Measurements from ENCODE around the gene ANKS6.

Gene ANKS6

GRCh38 chr9:98807814-98808195 lies 11.4 kb upstream of the ANKS6 start:
- peak overlapping the region; percentile 15 for H2BK120ac ChIP-seq (ENCODE audit: low read depth, low read length)
- H3K27ac ChIP-seq (ENCODE audit: low read depth, low read length), result no peak overlapping the region
- H4K8ac ChIP-seq (ENCODE audit: low read depth, low read length), result no peak overlapping the region
- H2BK15ac ChIP-seq (replicated peaks; ENCODE audit: low read depth), result no peak overlapping the region
- H3K56ac ChIP-seq (ENCODE audit: low read length), result peak overlapping the region; percentile 80
- DNase-seq, result no peak
- H3K27me3 ChIP-seq (ENCODE audit: insufficient read depth, low read length, poor library complexity), result no peaks in the 10 kb centered on the region
- no peak overlapping the region for H3K23ac ChIP-seq (ENCODE audit: low read length)
- H3K4me1 ChIP-seq (ENCODE audit: control insufficient read depth, low read depth, low read length), result no peaks in the 10 kb centered on the region
- no peak overlapping the region for H4K5ac ChIP-seq (ENCODE audit: low read length)
- WGBS (ENCODE audit: extremely low coverage, insufficient coverage, low lambda C conversion rate), result no CpG with 5 or more reads among the region's 46 CpGs
- no peak overlapping the region for H2BK5ac ChIP-seq (ENCODE audit: low read length)
- H3K79me2 ChIP-seq (ENCODE audit: control insufficient read depth, insufficient read depth, low read length), result no peaks in the 10 kb centered on the region
- H3K9ac ChIP-seq (ENCODE audit: low read length), result peak overlapping the region; percentile 64
- H3K4me3 ChIP-seq (ENCODE audit: low read length), result peak overlapping the region; percentile 41
- H3K4ac ChIP-seq (ENCODE audit: low read depth, low read length), result no peak overlapping the region
- H3K36me3 ChIP-seq (ENCODE audit: control insufficient read depth, insufficient read depth, low read length), result no peaks in the 10 kb centered on the region
- peak overlapping the region; percentile 72 for H3K18ac ChIP-seq (ENCODE audit: low read length)
- H3K4me2 ChIP-seq (ENCODE audit: low read length), result peak overlapping the region; percentile 53
- H2AK5ac ChIP-seq (ENCODE audit: low read length), result no peak overlapping the region
- no peaks in the 10 kb centered on the region for H3K79me1 ChIP-seq (ENCODE audit: low read length)

GRCh38 chr9:98807070-98807813 lies 10.9 kb upstream of the ANKS6 start, which contains the start of gene GALNT12:
Gene GALNT12 (plus strand): TSS chr9:98807670. CDS start chr9:98807699, 29 bp downstream.
- Histone ChIP-seq H3K4me3 (ENCODE audit: low read length) (peak within 1 kb of the TSS; percentile 41), H3K79me2 (ENCODE audit: control insufficient read depth, insufficient read depth, low read length) (no peaks in the 10 kb centered on the region), H2BK5ac (ENCODE audit: low read length) (no peak within 1 kb of the TSS), H4K5ac (ENCODE audit: low read length) (no peak within 1 kb of the TSS), H2BK120ac (ENCODE audit: low read depth, low read length) (peak within 1 kb of the TSS; percentile 15), H3K4me2 (ENCODE audit: low read length) (peak within 1 kb of the TSS; percentile 53), H4K8ac (ENCODE audit: low read depth, low read length) (no peak within 1 kb of the TSS), H3K4me1 (ENCODE audit: control insufficient read depth, low read depth, low read length) (no peaks in the 10 kb centered on the region), H3K4ac (ENCODE audit: low read depth, low read length) (no peak within 1 kb of the TSS), H3K27me3 (ENCODE audit: insufficient read depth, low read length, poor library complexity) (no peaks in the 10 kb centered on the region), H3K56ac (ENCODE audit: low read length) (peak within 1 kb of the TSS; percentile 80), H3K79me1 (ENCODE audit: low read length) (no peaks in the 10 kb centered on the region), H3K27ac (ENCODE audit: low read depth, low read length) (no peak within 1 kb of the TSS), H3K18ac (ENCODE audit: low read length) (peak within 1 kb of the TSS; percentile 72), H2BK15ac (replicated peaks; ENCODE audit: low read depth) (no peak within 1 kb of the TSS), H3K36me3 (ENCODE audit: control insufficient read depth, insufficient read depth, low read length) (no peaks in the 10 kb centered on the region), H3K23ac (ENCODE audit: low read length) (no peak within 1 kb of the TSS), H2AK5ac (ENCODE audit: low read length) (no peak within 1 kb of the TSS), H3K9ac (ENCODE audit: low read length) (peak within 1 kb of the TSS; percentile 64)
- peak; percentile 57 for DNase-seq
- WGBS (ENCODE audit: extremely low coverage, insufficient coverage, low lambda C conversion rate), result no CpG with 5 or more reads among the region's 51 CpGs

GRCh38 chr9:98806394-98807035 lies 10.2 kb upstream of the ANKS6 start:
- H3K4me3 ChIP-seq (ENCODE audit: low read length), result no peak overlapping the region
- 100% methylated on average over 2 of the region's 8 CpGs for WGBS (ENCODE audit: extremely low coverage, insufficient coverage, low lambda C conversion rate)
- no peak overlapping the region for H4K5ac ChIP-seq (ENCODE audit: low read length)
- H2BK15ac ChIP-seq (replicated peaks; ENCODE audit: low read depth), result no peak overlapping the region
- no peak overlapping the region for H3K56ac ChIP-seq (ENCODE audit: low read length)
- no peak overlapping the region for H3K23ac ChIP-seq (ENCODE audit: low read length)
- H3K27ac ChIP-seq (ENCODE audit: low read depth, low read length), result no peak overlapping the region
- no peaks in the 10 kb centered on the region for H3K79me2 ChIP-seq (ENCODE audit: control insufficient read depth, insufficient read depth, low read length)
- H2AK5ac ChIP-seq (ENCODE audit: low read length), result no peak overlapping the region
- no peak overlapping the region for H3K4me2 ChIP-seq (ENCODE audit: low read length)
- no peak overlapping the region for H3K4ac ChIP-seq (ENCODE audit: low read depth, low read length)
- H3K4me1 ChIP-seq (ENCODE audit: control insufficient read depth, low read depth, low read length), result no peaks in the 10 kb centered on the region
- no peak overlapping the region for H3K18ac ChIP-seq (ENCODE audit: low read length)
- no peaks in the 10 kb centered on the region for H3K36me3 ChIP-seq (ENCODE audit: control insufficient read depth, insufficient read depth, low read length)
- H3K79me1 ChIP-seq (ENCODE audit: low read length), result no peaks in the 10 kb centered on the region
- no peak for DNase-seq
- no peak overlapping the region for H2BK120ac ChIP-seq (ENCODE audit: low read depth, low read length)
- H3K9ac ChIP-seq (ENCODE audit: low read length), result no peak overlapping the region
- no peaks in the 10 kb centered on the region for H3K27me3 ChIP-seq (ENCODE audit: insufficient read depth, low read length, poor library complexity)
- no peak overlapping the region for H2BK5ac ChIP-seq (ENCODE audit: low read length)
- H4K8ac ChIP-seq (ENCODE audit: low read depth, low read length), result no peak overlapping the region

- Histone ChIP-seq H3K4me1 (ENCODE audit: control insufficient read depth, low read depth, low read length) (no peaks in the 10 kb centered on the region), H2BK5ac (ENCODE audit: low read length) (no peak overlapping the region), H3K79me1 (ENCODE audit: low read length) (no peaks in the 10 kb centered on the region), H3K36me3 (ENCODE audit: control insufficient read depth, insufficient read depth, low read length) (no peaks in the 10 kb centered on the region), H3K27ac (ENCODE audit: low read depth, low read length) (no peak overlapping the region), H3K4ac (ENCODE audit: low read depth, low read length) (no peak overlapping the region), H3K4me2 (ENCODE audit: low read length) (no peak overlapping the region), H3K9ac (ENCODE audit: low read length) (no peak overlapping the region), H3K56ac (ENCODE audit: low read length) (no peak overlapping the region), H3K79me2 (ENCODE audit: control insufficient read depth, insufficient read depth, low read length) (no peaks in the 10 kb centered on the region), H4K8ac (ENCODE audit: low read depth, low read length) (no peak overlapping the region), H2AK5ac (ENCODE audit: low read length) (no peak overlapping the region), H3K27me3 (ENCODE audit: insufficient read depth, low read length, poor library complexity) (no peaks in the 10 kb centered on the region), H2BK120ac (ENCODE audit: low read depth, low read length) (no peak overlapping the region), H3K23ac (ENCODE audit: low read length) (no peak overlapping the region), H4K5ac (ENCODE audit: low read length) (no peak overlapping the region), H2BK15ac (replicated peaks; ENCODE audit: low read depth) (no peak overlapping the region), H3K18ac (ENCODE audit: low read length) (no peak overlapping the region), H3K4me3 (ENCODE audit: low read length) (no peak overlapping the region)
- DNase-seq, result no peak
- WGBS (ENCODE audit: extremely low coverage, insufficient coverage, low lambda C conversion rate), result no CpG with 5 or more reads among the region's 8 CpGs
These were observed 9.3 kb upstream of the ANKS6 start for GRCh38 chr9:98805506-98806272.

- no CpG with 5 or more reads among the region's 2 CpGs for WGBS (ENCODE audit: extremely low coverage, insufficient coverage, low lambda C conversion rate)
- Histone ChIP-seq H3K4ac (ENCODE audit: low read depth, low read length) (no peak overlapping the region), H3K18ac (ENCODE audit: low read length) (no peak overlapping the region), H3K4me2 (ENCODE audit: low read length) (no peak overlapping the region), H3K27ac (ENCODE audit: low read depth, low read length) (no peak overlapping the region), H3K4me1 (ENCODE audit: control insufficient read depth, low read depth, low read length) (no peaks in the 10 kb centered on the region), H4K8ac (ENCODE audit: low read depth, low read length) (no peak overlapping the region), H3K9ac (ENCODE audit: low read length) (no peak overlapping the region), H3K36me3 (ENCODE audit: control insufficient read depth, insufficient read depth, low read length) (no peaks in the 10 kb centered on the region), H3K27me3 (ENCODE audit: insufficient read depth, low read length, poor library complexity) (no peaks in the 10 kb centered on the region), H4K5ac (ENCODE audit: low read length) (no peak overlapping the region), H2BK5ac (ENCODE audit: low read length) (no peak overlapping the region), H3K23ac (ENCODE audit: low read length) (no peak overlapping the region), H3K4me3 (ENCODE audit: low read length) (no peak overlapping the region), H2AK5ac (ENCODE audit: low read length) (no peak overlapping the region), H3K56ac (ENCODE audit: low read length) (no peak overlapping the region), H3K79me1 (ENCODE audit: low read length) (no peaks in the 10 kb centered on the region), H2BK15ac (replicated peaks; ENCODE audit: low read depth) (no peak overlapping the region), H2BK120ac (ENCODE audit: low read depth, low read length) (no peak overlapping the region), H3K79me2 (ENCODE audit: control insufficient read depth, insufficient read depth, low read length) (no peaks in the 10 kb centered on the region)
- no peak for DNase-seq
These were observed 7.7 kb upstream of the ANKS6 start for GRCh38 chr9:98804083-98804482.

All from mesendoderm (in vitro differentiated cells).